Uterus (tissue), 2 donors: ENCODE measurements around the gene EZH2.

ENCODE experiments used
- CTCF ChIP-seq, 4 experiments: fragments of 200-600 bp in 2 of 4; fragments of 450-650 bp in 2 of 4; sonication (generic) in 2 of 4; IDR thresholded peaks; one replicate each; pipeline ENCODE4 v1.5.1; 2016 to 2019; ENCODE audit warnings: antibody characterized with exemption in 4 of 4, mild to moderate bottlenecking in 2 of 4, moderate library complexity in 1 of 4
- POLR2A ChIP-seq, 2 donors: fragments of 450-650 bp; IDR thresholded peaks; one replicate each; pipeline ENCODE4 v1.6.1; 2016; ENCODE audit warnings: antibody characterized with exemption in 2 of 2, mild to moderate bottlenecking in 1 of 2, moderate library complexity in 1 of 2

GRCh38 chr7:148852272-148852671, 31.8 kb downstream of the EZH2 start:
- TF ChIP-seq CTCF (IDR thresholded peaks at IDR 0.05): no peak
- no peak for TF ChIP-seq POLR2A (IDR thresholded peaks at IDR 0.05)
